Thymus (tissue), 11 donors: Measurements from ENCODE around the gene UNC13A. TPM values are rescaled to one million over a fixed set of nuclear protein-coding genes. Genes with fewer than 3 reads are reported as not detected.

ENCODE experiments used
- DNase-seq, 9 donors: peaks; one replicate each; pipeline ENCODE4 v3.0.0-alpha.2; 2013; ENCODE audit warnings: low spot score in 9 of 9, low read depth in 6 of 9, missing footprints in 1 of 9
- H3K27ac ChIP-seq, 2 donors: one replicate each; pipeline ENCODE4 v1.5.1; 2013; ENCODE audit warnings: control low read depth in 1 of 2, low read depth in 1 of 2, low read length in 1 of 2, mild to moderate bottlenecking in 1 of 2, moderate library complexity in 1 of 2
- H3K27me3 ChIP-seq, 2 donors: one replicate each; pipeline ENCODE4 v1.5.1; 2013; ENCODE audit warnings: low read length in 1 of 2; ENCODE audit not compliant: control insufficient read depth in 2 of 2, insufficient read depth in 1 of 2
- H3K36me3 ChIP-seq, 2 donors: one replicate each; pipeline ENCODE4 v1.5.1; 2013; ENCODE audit warnings: low read length in 1 of 2, mild to moderate bottlenecking in 1 of 2, moderate library complexity in 1 of 2; ENCODE audit not compliant: control insufficient read depth in 2 of 2, insufficient read depth in 2 of 2
- H3K4me1 ChIP-seq, 2 donors: one replicate each; pipeline ENCODE4 v1.5.1; 2013; ENCODE audit warnings: low read length in 2 of 2; ENCODE audit not compliant: control insufficient read depth in 2 of 2, insufficient read depth in 2 of 2
- H3K4me3 ChIP-seq, 2 donors: one replicate each; pipeline ENCODE4 v1.5.1; 2013; ENCODE audit warnings: low read length in 2 of 2, control low read depth in 1 of 2, mild to moderate bottlenecking in 1 of 2
- H3K9me3 ChIP-seq, 2 donors: one replicate each; pipeline ENCODE4 v1.5.1; 2013; ENCODE audit warnings: low read length in 1 of 2, mild to moderate bottlenecking in 1 of 2; ENCODE audit not compliant: control insufficient read depth in 2 of 2, insufficient read depth in 1 of 2
- WGBS: extraction: QIAGEN DNeasy Blood & Tissue Kit; methylation state at CpG from one replicate; pipeline ENCODE4 v1.1.7; 2013; 5-methylcytosine and 5-hydroxymethylcytosine counted together
- polyA plus RNA-seq: library from polyadenylated mRNA; stranded (reverse); fragments of 200-250 nt; gene quantifications from one replicate; pipeline ENCODE4 v1.2.3, GENCODE V29; 2013
- total RNA-seq: library from RNA; stranded (reverse); fragments of 120-200 nt; gene quantifications from one replicate; pipeline ENCODE4 v1.2.4, GENCODE V29; 2013
- donor health status: healthy.

UNC13A gene
- total and polyA plus RNA-seq, 2 donors: 0.19 to 0.32 TPM

DNA sequence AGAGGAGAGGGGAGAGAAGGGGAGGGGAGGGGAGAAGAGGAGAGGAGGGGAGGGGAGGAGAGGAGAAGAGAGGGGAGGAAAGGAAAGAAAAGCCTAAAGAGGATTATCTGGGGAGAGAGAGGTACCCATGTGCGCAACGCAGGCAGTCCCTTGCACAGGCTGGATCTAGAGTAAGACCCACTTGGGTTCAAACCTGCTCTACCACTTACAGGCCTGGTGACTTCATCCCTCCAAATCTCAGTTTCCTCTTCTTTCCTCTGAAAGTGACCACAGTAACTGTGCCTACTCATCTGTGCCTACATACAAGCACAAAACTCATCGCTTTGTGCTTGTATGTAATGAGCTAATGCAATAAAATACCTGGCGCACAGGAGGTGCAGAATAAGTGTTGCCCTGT, 30.4 kb upstream of the UNC13A start:
- H3K4me3 ChIP-seq: no peak overlapping the region
- peaks cover 20 to 24% of the 10 kb centered on the region in 2 donors for H3K4me1 ChIP-seq
- peaks cover 4 to 7% of the 10 kb centered on the region in 2 donors for H3K36me3 ChIP-seq
- H3K9me3 ChIP-seq: no peaks in the 10 kb centered on the region
- H3K27me3 ChIP-seq: no peaks in the 10 kb centered on the region
- 97% methylated on average over 4 of the region's 4 CpGs for WGBS
- DNase-seq: peak in 1 of 9 donors; percentile 5
- H3K27ac ChIP-seq: no peak overlapping the region

DNA sequence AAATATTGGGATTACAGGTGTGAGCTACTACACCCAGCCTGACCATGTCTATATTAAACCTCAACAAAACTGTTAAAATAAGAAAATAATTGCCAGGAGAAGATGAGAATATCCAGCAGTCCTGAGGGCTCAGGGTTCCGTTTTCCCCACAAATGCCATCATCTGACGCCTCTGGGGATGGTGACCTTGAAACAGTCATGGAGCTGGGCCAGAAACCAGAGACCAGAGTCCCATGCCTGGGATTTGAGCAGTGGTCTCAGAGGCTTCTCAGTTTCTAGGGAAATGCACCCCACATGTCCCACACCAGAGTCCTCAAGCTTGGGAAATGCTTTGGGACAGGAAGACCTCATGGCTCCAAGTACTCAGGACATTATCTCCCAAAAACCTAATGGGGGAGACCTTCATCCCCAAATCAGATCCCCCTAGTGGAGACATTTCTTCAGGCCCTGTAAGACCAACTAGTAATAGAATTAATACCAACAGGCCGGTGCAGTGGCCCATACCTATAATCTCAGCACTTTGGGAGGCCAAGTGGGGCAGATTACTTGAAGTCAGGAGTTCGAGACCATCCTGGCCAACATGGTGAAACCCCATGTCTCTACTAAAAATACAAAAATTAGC, 28.3 kb upstream of the UNC13A start:
- Histone ChIP-seq H3K4me1 (peaks cover 17 to 23% of the 10 kb centered on the region in 2 donors), H3K9me3 (no peaks in the 10 kb centered on the region), H3K36me3 (no peaks in the 10 kb centered on the region), H3K4me3 (no peak overlapping the region), H3K27me3 (no peaks in the 10 kb centered on the region), H3K27ac (no peak overlapping the region)
- 83% methylated on average over 4 of the region's 4 CpGs for WGBS
- DNase-seq: no peak

DNA sequence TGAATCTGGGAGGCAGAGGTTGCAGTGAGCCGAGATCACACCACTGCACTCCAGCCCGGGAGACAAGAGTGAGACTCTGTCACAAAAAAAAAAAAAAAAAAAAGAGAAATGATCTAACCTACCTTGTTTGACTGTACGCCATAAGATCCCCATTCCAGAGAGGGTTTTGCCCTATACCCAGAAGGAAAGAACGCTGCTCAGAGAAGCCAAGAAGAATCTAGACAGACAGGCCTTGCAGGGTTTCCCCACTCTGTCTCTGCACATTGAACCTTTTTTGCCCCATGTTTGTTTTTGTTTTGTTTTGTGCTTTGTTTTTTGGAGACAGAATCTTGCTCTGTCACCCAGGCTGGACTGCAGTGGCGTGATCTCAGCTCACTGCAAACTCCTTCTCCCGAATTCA, 23.7 kb upstream of the UNC13A start:
- WGBS: 94% methylated on average over 6 of the region's 6 CpGs
- H3K27ac ChIP-seq: no peak overlapping the region

DNA sequence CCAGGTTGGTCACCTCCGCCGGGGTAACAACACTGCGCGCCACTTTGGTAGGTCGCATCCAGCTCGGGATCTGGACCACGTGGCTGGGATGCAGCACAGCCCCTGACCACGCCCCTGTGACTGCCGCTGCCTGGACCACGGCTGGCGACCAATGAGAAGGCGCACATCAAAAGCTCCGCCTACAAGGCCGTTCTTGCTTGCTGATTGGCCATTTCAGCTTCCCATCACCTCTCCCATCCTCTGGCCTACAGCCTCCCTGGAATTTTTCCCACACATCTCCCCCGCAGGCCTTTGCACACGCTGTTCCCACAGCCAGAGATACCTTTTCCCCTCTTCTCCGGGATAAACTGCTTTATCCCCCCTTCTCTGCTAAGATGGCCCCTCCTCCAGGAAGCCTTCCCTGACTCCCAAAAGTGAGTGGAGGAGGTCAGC, 18.6 kb upstream of the UNC13A start:
- Histone ChIP-seq H3K9me3 (peaks cover 0 to 4% of the 10 kb centered on the region in 2 donors), H3K27ac (no peak overlapping the region), H3K4me1 (no peaks in the 10 kb centered on the region), H3K36me3 (no peaks in the 10 kb centered on the region), H3K4me3 (no peak overlapping the region), H3K27me3 (peaks cover 0 to 3% of the 10 kb centered on the region in 2 donors)
- DNase-seq: no peak
- WGBS: 76% methylated on average over 17 of the region's 17 CpGs

More for the DNA sequence above, 23.7 kb upstream of the UNC13A start:
- no peaks in the 10 kb centered on the region for H3K4me1 ChIP-seq
- H3K36me3 ChIP-seq: no peaks in the 10 kb centered on the region
- no peak overlapping the region for H3K4me3 ChIP-seq
- peaks cover 0 to 1% of the 10 kb centered on the region in 2 donors for H3K27me3 ChIP-seq
- H3K9me3 ChIP-seq: peaks cover 0 to under 1% of the 10 kb centered on the region in 2 donors
- no peak for DNase-seq

DNA sequence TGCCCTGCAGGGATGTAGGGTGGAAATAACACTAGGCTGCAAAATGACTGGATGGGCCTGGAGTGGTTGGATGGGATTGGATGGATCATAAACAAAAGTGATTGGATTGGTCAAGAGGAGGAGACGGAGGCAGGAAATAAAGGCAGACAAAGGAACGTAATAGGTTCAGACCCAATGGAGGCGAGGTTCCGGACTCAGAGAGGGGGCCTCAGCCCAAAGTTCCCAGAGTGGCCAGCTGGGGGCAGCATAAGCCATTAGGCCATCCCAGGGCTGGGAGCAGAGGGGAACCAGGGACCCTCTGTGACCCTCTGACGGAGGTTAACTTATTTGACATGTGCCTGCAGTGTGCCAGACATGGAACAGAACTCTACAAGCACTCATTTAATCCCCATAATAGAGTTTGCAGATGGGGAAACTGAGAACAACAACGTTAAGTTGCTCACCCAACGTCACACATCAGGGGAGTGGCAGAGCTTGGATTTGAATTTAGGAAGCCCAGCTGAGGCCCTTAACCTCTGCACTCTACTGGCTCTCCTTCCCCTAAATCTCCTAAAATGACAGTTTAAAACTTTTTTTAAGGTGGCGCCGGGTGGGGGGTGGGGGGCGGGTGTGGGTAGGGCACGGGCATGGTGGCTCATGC, 15.8 kb upstream of the UNC13A start:
- peaks cover 0 to 4% of the 10 kb centered on the region in 2 donors for H3K9me3 ChIP-seq
- H3K4me3 ChIP-seq: no peak overlapping the region
- no peak overlapping the region for H3K27ac ChIP-seq
- WGBS: 65% methylated on average over 11 of the region's 11 CpGs
- H3K36me3 ChIP-seq: no peaks in the 10 kb centered on the region
- H3K4me1 ChIP-seq: no peaks in the 10 kb centered on the region
- H3K27me3 ChIP-seq: peaks cover 0 to 9% of the 10 kb centered on the region in 2 donors
- DNase-seq: peak in 4 of 9 donors; percentile 30 to 58 (median 43)

DNA sequence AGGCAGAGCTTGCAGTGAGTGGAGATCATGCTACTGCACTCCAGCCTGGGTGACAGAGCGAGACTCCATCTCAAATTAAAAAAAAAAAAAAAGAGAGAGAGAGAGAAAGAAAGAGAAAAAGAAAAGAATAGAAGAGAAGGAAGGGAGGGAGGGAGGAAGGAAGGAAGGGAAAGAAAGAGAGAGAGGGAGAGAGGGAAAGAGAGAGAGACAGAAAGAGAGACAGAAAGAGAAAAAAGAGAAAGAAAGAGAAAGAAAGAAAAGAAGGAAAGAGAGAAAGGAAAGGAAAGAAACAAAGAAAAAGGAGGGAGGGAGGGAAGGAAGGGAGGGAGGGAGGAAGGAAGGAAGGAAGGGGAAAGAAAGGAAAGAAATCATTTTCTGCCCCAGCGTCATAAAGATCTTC, 7.0 kb upstream of the UNC13A start:
- DNase-seq: no peak
- Histone ChIP-seq H3K36me3 (no peaks in the 10 kb centered on the region), H3K27ac (no peak overlapping the region), H3K9me3 (no peaks in the 10 kb centered on the region), H3K27me3 (peaks cover 0 to 17% of the 10 kb centered on the region in 2 donors), H3K4me1 (no peaks in the 10 kb centered on the region), H3K4me3 (no peak overlapping the region)
- WGBS: 78% methylated on average over 2 of the region's 2 CpGs

DNA sequence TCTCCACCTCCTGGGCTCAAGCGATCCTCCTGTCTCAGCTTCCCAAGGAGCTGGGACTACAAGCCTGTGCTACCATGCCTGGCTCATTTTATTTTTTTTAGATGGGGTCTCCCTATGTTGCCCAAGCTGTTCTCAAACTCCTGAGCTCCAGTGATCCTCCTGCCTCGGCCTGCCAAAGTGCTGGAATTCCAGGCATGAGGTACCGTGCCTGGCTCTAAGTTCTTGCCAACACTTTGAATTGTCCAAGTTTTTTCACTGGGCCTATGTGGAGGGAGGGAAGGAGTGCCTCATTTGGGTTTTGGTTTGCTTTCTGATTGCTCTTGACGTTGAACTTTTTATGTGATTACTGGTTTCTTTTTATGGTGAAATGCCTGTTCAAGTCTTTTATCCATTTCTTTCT, 4.4 kb upstream of the UNC13A start:
- no peak for DNase-seq
- Histone ChIP-seq H3K4me1 (no peaks in the 10 kb centered on the region), H3K4me3 (no peak overlapping the region), H3K9me3 (no peaks in the 10 kb centered on the region), H3K36me3 (no peaks in the 10 kb centered on the region), H3K27me3 (peaks cover 10 to 28% of the 10 kb centered on the region in 2 donors), H3K27ac (no peak overlapping the region)
- WGBS: 91% methylated on average over 4 of the region's 4 CpGs

DNA sequence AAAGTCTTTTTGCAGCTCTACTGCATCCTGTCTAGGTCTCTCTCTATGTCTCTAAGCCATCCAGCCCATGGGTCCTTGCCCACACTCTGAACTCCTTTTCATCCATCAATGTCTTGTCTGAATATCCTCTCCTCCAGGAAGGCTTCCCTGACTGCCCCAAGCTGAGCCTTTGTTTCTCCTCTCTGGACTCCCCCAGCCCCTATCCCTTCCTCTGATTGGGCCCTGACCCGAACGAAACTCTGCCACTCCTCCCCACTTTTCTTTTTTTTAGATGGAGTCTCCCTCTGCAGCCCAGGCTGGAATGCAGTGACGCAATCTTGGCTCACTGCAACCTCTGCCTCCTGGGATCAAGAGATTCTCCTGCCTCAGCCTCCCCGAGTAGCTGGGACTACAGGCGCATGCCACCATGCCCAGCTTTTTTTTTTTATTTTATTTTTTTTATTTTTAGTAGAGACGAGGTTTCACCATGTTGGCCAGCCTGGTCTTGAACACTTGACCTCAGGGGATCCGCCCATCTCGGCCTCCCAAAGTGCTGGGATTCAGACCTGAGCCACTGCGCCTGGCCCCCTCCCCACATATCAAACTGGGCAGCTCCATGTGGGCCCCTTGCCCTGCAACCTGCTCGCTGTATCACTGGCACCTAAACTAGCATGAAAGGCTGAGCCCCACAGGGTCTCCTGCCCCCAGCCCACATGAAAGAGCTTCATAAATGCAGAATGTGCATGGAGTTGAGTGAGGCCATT, 870 bp upstream of the UNC13A start:
- no peak overlapping the region for H3K27ac ChIP-seq
- no peak for DNase-seq
- 71% methylated on average over 10 of the region's 10 CpGs for WGBS
- no peaks in the 10 kb centered on the region for H3K4me1 ChIP-seq
- H3K9me3 ChIP-seq: peaks cover 0 to 1% of the 10 kb centered on the region in 2 donors
- H3K4me3 ChIP-seq: no peak overlapping the region
- H3K36me3 ChIP-seq: no peaks in the 10 kb centered on the region
- H3K27me3 ChIP-seq: peaks cover 32 to 58% of the 10 kb centered on the region in 2 donors
